Endothelial cell (in vitro differentiated cells): ENCODE results near the gene TTL. TPM values are rescaled to one million over a fixed set of nuclear protein-coding genes. Genes with fewer than 3 reads are reported as not detected.

Source experiments
- DNase-seq: peaks from one replicate; pipeline ENCODE4 v3.0.0; 2021; ENCODE audit warnings: low spot score
- H3K27ac Mint-ChIP-seq: one replicate; pipeline ENCODE4 v1.8.0; 2021; ENCODE audit warnings: mixed read lengths, inconsistent platforms; ENCODE audit not compliant: unreplicated experiment
- H3K27me3 Mint-ChIP-seq: one replicate; pipeline ENCODE4 v1.8.0; 2021; ENCODE audit warnings: mild to moderate bottlenecking, moderate library complexity, mixed read lengths, inconsistent platforms; ENCODE audit not compliant: unreplicated experiment
- H3K36me3 Mint-ChIP-seq: one replicate; pipeline ENCODE4 v1.8.0; 2021; ENCODE audit warnings: mild to moderate bottlenecking, low read depth, mixed read lengths, inconsistent platforms; ENCODE audit not compliant: unreplicated experiment
- H3K4me1 Mint-ChIP-seq: one replicate; pipeline ENCODE4 v1.8.0; 2021; ENCODE audit warnings: mild to moderate bottlenecking, mixed read lengths, inconsistent platforms; ENCODE audit not compliant: unreplicated experiment
- H3K4me3 Mint-ChIP-seq: one replicate; pipeline ENCODE4 v1.8.0; 2021; ENCODE audit warnings: mild to moderate bottlenecking, mixed read lengths, inconsistent platforms; ENCODE audit not compliant: unreplicated experiment
- H3K9me3 Mint-ChIP-seq: one replicate; pipeline ENCODE4 v1.8.0; 2021; ENCODE audit warnings: mixed read lengths, inconsistent platforms; ENCODE audit not compliant: unreplicated experiment
- total RNA-seq: library from RNA; stranded (reverse); fragmentation: NEBNext Ultra II Directional; extraction: Animal tissue kit (Norgen Biotek cat#: 25700); gene quantifications from one replicate; pipeline ENCODE4 v1.2.1, GENCODE V29; 2021; ENCODE audit not compliant: unreplicated experiment
- TF ChIP-seq, protein P1 (sequence below): fragments of 200-600 bp; sonication (generic); IDR thresholded peaks from one replicate; pipeline ENCODE4 v1.5.0; 2021; ENCODE audit warnings: antibody characterized with exemption; ENCODE audit not compliant: unreplicated experiment

TTL gene
- total RNA-seq, 1 donor from 2014 or later: 89.9 TPM

DNA sequence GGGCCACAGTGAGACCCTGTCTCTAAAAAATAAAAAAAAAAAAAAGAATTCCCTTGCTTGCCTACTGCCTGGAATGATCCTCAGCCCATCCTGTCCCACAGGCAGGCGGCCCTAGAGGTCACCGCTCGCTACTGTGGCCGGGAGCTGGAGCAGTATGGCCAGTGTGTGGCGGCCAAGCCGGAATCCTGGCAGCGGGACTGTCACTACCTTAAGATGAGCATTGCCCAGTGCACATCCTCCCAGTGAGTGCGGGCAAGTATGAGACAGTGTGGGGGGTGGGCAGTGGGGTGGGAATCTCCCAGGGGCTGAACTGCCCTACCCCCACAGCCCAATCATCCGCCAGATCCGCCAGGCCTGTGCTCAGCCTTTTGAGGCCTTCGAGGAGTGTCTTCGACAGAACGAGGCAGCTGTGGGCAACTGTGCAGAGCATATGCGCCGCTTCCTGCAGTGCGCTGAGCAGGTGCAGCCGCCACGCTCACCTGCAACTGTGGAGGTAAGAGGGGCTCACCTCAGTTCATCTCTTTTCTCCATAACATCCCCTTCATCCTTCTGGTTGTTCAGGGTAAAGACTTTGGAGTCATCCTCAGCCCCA, 104.0 kb downstream of the TTL start:
- no peaks in the 10 kb centered on the region for H3K9me3 Mint-ChIP-seq
- TF ChIP-seq, protein P1, sequence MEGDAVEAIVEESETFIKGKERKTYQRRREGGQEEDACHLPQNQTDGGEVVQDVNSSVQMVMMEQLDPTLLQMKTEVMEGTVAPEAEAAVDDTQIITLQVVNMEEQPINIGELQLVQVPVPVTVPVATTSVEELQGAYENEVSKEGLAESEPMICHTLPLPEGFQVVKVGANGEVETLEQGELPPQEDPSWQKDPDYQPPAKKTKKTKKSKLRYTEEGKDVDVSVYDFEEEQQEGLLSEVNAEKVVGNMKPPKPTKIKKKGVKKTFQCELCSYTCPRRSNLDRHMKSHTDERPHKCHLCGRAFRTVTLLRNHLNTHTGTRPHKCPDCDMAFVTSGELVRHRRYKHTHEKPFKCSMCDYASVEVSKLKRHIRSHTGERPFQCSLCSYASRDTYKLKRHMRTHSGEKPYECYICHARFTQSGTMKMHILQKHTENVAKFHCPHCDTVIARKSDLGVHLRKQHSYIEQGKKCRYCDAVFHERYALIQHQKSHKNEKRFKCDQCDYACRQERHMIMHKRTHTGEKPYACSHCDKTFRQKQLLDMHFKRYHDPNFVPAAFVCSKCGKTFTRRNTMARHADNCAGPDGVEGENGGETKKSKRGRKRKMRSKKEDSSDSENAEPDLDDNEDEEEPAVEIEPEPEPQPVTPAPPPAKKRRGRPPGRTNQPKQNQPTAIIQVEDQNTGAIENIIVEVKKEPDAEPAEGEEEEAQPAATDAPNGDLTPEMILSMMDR: no peak

DNA sequence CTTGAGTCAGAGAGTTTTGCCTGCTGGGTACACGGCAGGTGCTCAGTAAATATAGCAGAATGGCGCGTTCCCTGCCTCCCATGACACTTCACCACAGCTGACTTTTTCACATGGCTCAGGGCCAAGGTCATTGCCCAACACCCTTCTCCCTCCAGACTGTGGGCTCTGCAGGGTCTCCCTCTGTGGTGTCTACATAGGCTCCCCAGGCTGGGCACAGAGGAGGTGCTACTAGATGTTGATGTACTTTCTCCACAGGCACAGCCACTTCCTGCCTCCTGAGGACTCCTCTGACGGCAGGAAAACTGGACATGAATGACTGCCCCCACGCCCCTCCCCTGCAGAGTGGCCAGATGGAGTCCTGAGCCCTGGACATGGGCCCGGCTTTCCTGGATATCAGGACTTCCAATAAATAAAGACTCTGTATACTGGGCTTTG, 106.7 kb downstream of the TTL start:
- peaks cover 23% of the 10 kb centered on the region for H3K4me1 Mint-ChIP-seq
- H3K9me3 Mint-ChIP-seq: no peaks in the 10 kb centered on the region
- H3K4me3 Mint-ChIP-seq: peak overlapping the region; percentile 9
- TF ChIP-seq, protein P1: no peak
- peak overlapping the region; percentile 72 for H3K27ac Mint-ChIP-seq
- H3K36me3 Mint-ChIP-seq: peaks cover 15% of the 10 kb centered on the region
- peaks cover 19% of the 10 kb centered on the region for H3K27me3 Mint-ChIP-seq
- no peak for DNase-seq

More for the DNA sequence above, 104.0 kb downstream of the TTL start:
- DNase-seq: no peak
- H3K4me1 Mint-ChIP-seq: peaks cover 26% of the 10 kb centered on the region
- H3K27ac Mint-ChIP-seq: peak overlapping the region; percentile 28
- H3K27me3 Mint-ChIP-seq: peaks cover 15% of the 10 kb centered on the region
- H3K36me3 Mint-ChIP-seq: peaks cover 11% of the 10 kb centered on the region
- peak overlapping the region; percentile 34 for H3K4me3 Mint-ChIP-seq

Other genes with a start within 250 kb of the TTL start
- 6.1 TPM for gene ZC3H8, start 227.1 kb upstream of the TTL start, total RNA-seq
- 6.8 TPM for gene ZC3H6, start 206.6 kb upstream of the TTL start, total RNA-seq
- gene RGPD8, start 48.5 kb upstream of the TTL start, total RNA-seq: 11.8 TPM
- 22.1 TPM for gene POLR1B, start 60.3 kb downstream of the TTL start, total RNA-seq
- 27.4 TPM for gene CHCHD5, start 102.5 kb downstream of the TTL start, total RNA-seq
- gene SLC20A1, start 163.8 kb downstream of the TTL start, total RNA-seq: 255 TPM
- not detected for gene NT5DC4, start 238.9 kb downstream of the TTL start, total RNA-seq